ENCODE data around the gene CAMK1G.

GRCh38 chr1:209620487-209620884 is 37.0 kb downstream of the CAMK1G start:
- TF ChIP-seq CTCF (IDR thresholded peaks at IDR 0.05; ENCODE audit: borderline replicate concordance, extremely low read depth, low read length, poor library complexity, severe bottlenecking) (no peak), EZH2 (IDR thresholded peaks at IDR 0.05; ENCODE audit: borderline replicate concordance, low read depth, low read length, severe bottlenecking) (no peak)

All from DND-41 (cell line).